HepG2 (cell line): ENCODE results near the gene EMC9. TPM values are rescaled to one million over a fixed set of nuclear protein-coding genes. Genes with fewer than 3 reads are reported as not detected.

Source experiments
- LCORL ChIP-seq, 2 experiments: fragments of 450-650 bp in 1 of 2; sonication (generic) in 1 of 2; formaldehyde crosslinking in 1 of 2; IDR thresholded peaks; 2 replicates each; pipeline versions ENCODE4 v1.5.0 to v1.6.1; 2017 to 2020; ENCODE audit warnings: antibody characterized with exemption in 1 of 2, missing genetic modification reagents in 1 of 2
- MEF2D ChIP-seq: sonication (generic); formaldehyde crosslinking; IDR thresholded peaks from 2 replicates; pipeline ENCODE4 v1.5.1; 2020; ENCODE audit warnings: mild to moderate bottlenecking, missing genetic modification reagents
- MXD3 ChIP-seq: IDR thresholded peaks from 2 replicates; pipeline ENCODE4 v1.6.1; 2016; ENCODE audit warnings: mild to moderate bottlenecking, missing biosample characterization, missing genetic modification reagents
- MXI1 ChIP-seq: IDR thresholded peaks from 3 replicates; pipeline ENCODE4 v1.6.1; 2012; ENCODE audit warnings: low read depth, low read length, inconsistent platforms, borderline replicate concordance
- PITX1 ChIP-seq: sonication (generic); formaldehyde crosslinking; IDR thresholded peaks from 2 replicates; pipeline ENCODE4 v1.5.1; 2020; ENCODE audit warnings: mild to moderate bottlenecking, missing genetic modification reagents
- SMAD1 ChIP-seq: sonication (generic); formaldehyde crosslinking; IDR thresholded peaks from 2 replicates; pipeline ENCODE4 v1.4.0; 2020; ENCODE audit warnings: missing genetic modification reagents, low read depth, mild to moderate bottlenecking, borderline replicate concordance
- ZFY ChIP-seq: sonication (generic); formaldehyde crosslinking; IDR thresholded peaks from 2 replicates; pipeline ENCODE4 v1.4.0; 2020; ENCODE audit warnings: missing genetic modification reagents
- ZNF235 ChIP-seq: sonication (generic); formaldehyde crosslinking; IDR thresholded peaks from 2 replicates; pipeline ENCODE4 v1.8.1; 2023; ENCODE audit warnings: mild to moderate bottlenecking, missing genetic modification reagents, borderline replicate concordance
- ZNF34 ChIP-seq: sonication (generic); formaldehyde crosslinking; IDR thresholded peaks from 2 replicates; pipeline ENCODE4 v1.4.0; 2020; ENCODE audit warnings: mild to moderate bottlenecking, missing genetic modification reagents, borderline replicate concordance
- ZNF550 ChIP-seq: sonication (generic); formaldehyde crosslinking; IDR thresholded peaks from 2 replicates; pipeline ENCODE4 v1.4.0; 2020; ENCODE audit warnings: mild to moderate bottlenecking, missing genetic modification reagents, borderline replicate concordance
- ZNF704 ChIP-seq: sonication (generic); formaldehyde crosslinking; IDR thresholded peaks from 2 replicates; pipeline ENCODE4 v1.8.1; 2023; ENCODE audit warnings: mild to moderate bottlenecking, inconsistent platforms, moderate library complexity, missing genetic modification reagents, borderline replicate concordance
- ZNF781 ChIP-seq: sonication (generic); formaldehyde crosslinking; IDR thresholded peaks from 2 replicates; pipeline ENCODE4 v1.5.1; 2020; ENCODE audit warnings: borderline replicate concordance, mild to moderate bottlenecking, missing genetic modification reagents; ENCODE audit errors: not compliant biosample characterization
- polyA plus RNA-seq, 8 experiments: library from polyadenylated mRNA; depleted of rRNA in 3 of 8; stranded (reverse) in 7 of 8; unstranded in 1 of 8; fragments of >200 nt; fragmentation: Illumina TruSeq in 4 of 8; extraction: Trizol in 4 of 8; gene quantifications; 2 replicates each; pipeline versions ENCODE4 v1.2.1 to v1.2.3, GENCODE V29; 2011 to 2016; ENCODE audit warnings: low read depth in 4 of 8, missing spikeins in 1 of 8, mixed read lengths in 1 of 8; ENCODE audit not compliant: insufficient read depth in 1 of 8
- total RNA-seq, 5 experiments: library from RNA; depleted of rRNA; stranded (reverse); fragments of >200 nt; fragmentation: Illumina TruSeq; extraction: Trizol; gene quantifications; 2 replicates each; pipeline ENCODE4 v1.2.3, GENCODE V29; 2016; ENCODE audit warnings: low read depth in 1 of 5
- TF ChIP-seq, protein P1 (sequence below): sonication (generic); formaldehyde crosslinking; IDR thresholded peaks from 2 replicates; pipeline ENCODE4 v1.4.0; 2020; ENCODE audit warnings: mild to moderate bottlenecking, missing genetic modification reagents
- TF ChIP-seq, protein P2 (sequence below): sonication (generic); formaldehyde crosslinking; IDR thresholded peaks from 2 replicates; pipeline ENCODE4 v1.5.0; 2020; ENCODE audit warnings: missing genetic modification reagents
- TF ChIP-seq, protein P3 (sequence below): sonication (generic); formaldehyde crosslinking; IDR thresholded peaks from 2 replicates; pipeline ENCODE4 v1.4.0; 2020; ENCODE audit warnings: missing genetic modification reagents
- TF ChIP-seq, protein P4 (sequence below): sonication (generic); formaldehyde crosslinking; IDR thresholded peaks from 2 replicates; pipeline ENCODE4 v1.9.0; 2021; ENCODE audit warnings: missing genetic modification reagents, borderline replicate concordance

EMC9 gene
- total and polyA plus RNA-seq, 2 of the 13 experiments (the other 11 are each of a cell fraction or from before 2014, with no cell fraction given), result 60.5 to 78.7 TPM

- TF ChIP-seq ZNF34 (CRISPR knock-in tag) (no peak), ZNF704 (CRISPR knock-in tag) (peak; percentile 47; the same call in 1 of the 2 replicates), ZNF550 (0 out of 2 replicates have a peak, but pooled peaks have one; percentile 30), MEF2D (CRISPR knock-in tag) (peak; percentile 79), SMAD1 (CRISPR knock-in tag) (0 out of 2 replicates have a peak, but pooled peaks have one; percentile 29), PITX1 (CRISPR knock-in tag) (peak; percentile 77; the same call in 1 of the 2 replicates), LCORL (IDR thresholded peaks at IDR 0.05) (no peak), LCORL (CRISPR knock-in tag; IDR thresholded peaks at IDR 0.05) (no peak), ZNF781 (peak; percentile 75), ZFY (peak; percentile 85), MXD3 (0 out of 2 replicates have a peak, but pooled peaks have one; percentile 32), MXI1 (no peak), ZNF235 (CRISPR knock-in tag) (peak; percentile 97)
- TF ChIP-seq, protein P1, sequence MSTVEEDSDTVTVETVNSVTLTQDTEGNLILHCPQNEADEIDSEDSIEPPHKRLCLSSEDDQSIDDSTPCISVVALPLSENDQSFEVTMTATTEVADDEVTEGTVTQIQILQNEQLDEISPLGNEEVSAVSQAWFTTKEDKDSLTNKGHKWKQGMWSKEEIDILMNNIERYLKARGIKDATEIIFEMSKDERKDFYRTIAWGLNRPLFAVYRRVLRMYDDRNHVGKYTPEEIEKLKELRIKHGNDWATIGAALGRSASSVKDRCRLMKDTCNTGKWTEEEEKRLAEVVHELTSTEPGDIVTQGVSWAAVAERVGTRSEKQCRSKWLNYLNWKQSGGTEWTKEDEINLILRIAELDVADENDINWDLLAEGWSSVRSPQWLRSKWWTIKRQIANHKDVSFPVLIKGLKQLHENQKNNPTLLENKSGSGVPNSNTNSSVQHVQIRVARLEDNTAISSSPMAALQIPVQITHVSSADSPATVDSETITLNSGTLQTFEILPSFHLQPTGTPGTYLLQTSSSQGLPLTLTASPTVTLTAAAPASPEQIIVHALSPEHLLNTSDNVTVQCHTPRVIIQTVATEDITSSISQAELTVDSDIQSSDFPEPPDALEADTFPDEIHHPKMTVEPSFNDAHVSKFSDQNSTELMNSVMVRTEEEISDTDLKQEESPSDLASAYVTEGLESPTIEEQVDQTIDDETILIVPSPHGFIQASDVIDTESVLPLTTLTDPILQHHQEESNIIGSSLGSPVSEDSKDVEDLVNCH (CRISPR knock-in tag), result peak; percentile 80; the same call in 1 of the 2 replicates
- TF ChIP-seq, protein P2, sequence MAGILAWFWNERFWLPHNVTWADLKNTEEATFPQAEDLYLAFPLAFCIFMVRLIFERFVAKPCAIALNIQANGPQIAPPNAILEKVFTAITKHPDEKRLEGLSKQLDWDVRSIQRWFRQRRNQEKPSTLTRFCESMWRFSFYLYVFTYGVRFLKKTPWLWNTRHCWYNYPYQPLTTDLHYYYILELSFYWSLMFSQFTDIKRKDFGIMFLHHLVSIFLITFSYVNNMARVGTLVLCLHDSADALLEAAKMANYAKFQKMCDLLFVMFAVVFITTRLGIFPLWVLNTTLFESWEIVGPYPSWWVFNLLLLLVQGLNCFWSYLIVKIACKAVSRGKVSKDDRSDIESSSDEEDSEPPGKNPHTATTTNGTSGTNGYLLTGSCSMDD, result 0 out of 2 replicates have a peak, but pooled peaks have one; percentile 67
- TF ChIP-seq, protein P3, sequence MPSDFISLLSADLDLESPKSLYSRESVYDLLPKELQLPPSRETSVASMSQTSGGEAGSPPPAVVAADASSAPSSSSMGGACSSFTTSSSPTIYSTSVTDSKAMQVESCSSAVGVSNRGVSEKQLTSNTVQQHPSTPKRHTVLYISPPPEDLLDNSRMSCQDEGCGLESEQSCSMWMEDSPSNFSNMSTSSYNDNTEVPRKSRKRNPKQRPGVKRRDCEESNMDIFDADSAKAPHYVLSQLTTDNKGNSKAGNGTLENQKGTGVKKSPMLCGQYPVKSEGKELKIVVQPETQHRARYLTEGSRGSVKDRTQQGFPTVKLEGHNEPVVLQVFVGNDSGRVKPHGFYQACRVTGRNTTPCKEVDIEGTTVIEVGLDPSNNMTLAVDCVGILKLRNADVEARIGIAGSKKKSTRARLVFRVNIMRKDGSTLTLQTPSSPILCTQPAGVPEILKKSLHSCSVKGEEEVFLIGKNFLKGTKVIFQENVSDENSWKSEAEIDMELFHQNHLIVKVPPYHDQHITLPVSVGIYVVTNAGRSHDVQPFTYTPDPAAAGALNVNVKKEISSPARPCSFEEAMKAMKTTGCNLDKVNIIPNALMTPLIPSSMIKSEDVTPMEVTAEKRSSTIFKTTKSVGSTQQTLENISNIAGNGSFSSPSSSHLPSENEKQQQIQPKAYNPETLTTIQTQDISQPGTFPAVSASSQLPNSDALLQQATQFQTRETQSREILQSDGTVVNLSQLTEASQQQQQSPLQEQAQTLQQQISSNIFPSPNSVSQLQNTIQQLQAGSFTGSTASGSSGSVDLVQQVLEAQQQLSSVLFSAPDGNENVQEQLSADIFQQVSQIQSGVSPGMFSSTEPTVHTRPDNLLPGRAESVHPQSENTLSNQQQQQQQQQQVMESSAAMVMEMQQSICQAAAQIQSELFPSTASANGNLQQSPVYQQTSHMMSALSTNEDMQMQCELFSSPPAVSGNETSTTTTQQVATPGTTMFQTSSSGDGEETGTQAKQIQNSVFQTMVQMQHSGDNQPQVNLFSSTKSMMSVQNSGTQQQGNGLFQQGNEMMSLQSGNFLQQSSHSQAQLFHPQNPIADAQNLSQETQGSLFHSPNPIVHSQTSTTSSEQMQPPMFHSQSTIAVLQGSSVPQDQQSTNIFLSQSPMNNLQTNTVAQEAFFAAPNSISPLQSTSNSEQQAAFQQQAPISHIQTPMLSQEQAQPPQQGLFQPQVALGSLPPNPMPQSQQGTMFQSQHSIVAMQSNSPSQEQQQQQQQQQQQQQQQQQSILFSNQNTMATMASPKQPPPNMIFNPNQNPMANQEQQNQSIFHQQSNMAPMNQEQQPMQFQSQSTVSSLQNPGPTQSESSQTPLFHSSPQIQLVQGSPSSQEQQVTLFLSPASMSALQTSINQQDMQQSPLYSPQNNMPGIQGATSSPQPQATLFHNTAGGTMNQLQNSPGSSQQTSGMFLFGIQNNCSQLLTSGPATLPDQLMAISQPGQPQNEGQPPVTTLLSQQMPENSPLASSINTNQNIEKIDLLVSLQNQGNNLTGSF (CRISPR knock-in tag), result peak; percentile 92
- TF ChIP-seq, protein P4, sequence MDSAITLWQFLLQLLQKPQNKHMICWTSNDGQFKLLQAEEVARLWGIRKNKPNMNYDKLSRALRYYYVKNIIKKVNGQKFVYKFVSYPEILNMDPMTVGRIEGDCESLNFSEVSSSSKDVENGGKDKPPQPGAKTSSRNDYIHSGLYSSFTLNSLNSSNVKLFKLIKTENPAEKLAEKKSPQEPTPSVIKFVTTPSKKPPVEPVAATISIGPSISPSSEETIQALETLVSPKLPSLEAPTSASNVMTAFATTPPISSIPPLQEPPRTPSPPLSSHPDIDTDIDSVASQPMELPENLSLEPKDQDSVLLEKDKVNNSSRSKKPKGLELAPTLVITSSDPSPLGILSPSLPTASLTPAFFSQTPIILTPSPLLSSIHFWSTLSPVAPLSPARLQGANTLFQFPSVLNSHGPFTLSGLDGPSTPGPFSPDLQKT (CRISPR knock-in tag), result no peak
Observed at GRCh38 chr14:24147761-24148428, 6.5 kb upstream of the EMC9 start (continued).
